8988T (cell line): ENCODE measurements around the gene CREB5.

ENCODE experiments used
- DNase-seq: peaks from one replicate; pipeline ENCODE4 v3.0.0; 2011

The CREB5 gene

DNA sequence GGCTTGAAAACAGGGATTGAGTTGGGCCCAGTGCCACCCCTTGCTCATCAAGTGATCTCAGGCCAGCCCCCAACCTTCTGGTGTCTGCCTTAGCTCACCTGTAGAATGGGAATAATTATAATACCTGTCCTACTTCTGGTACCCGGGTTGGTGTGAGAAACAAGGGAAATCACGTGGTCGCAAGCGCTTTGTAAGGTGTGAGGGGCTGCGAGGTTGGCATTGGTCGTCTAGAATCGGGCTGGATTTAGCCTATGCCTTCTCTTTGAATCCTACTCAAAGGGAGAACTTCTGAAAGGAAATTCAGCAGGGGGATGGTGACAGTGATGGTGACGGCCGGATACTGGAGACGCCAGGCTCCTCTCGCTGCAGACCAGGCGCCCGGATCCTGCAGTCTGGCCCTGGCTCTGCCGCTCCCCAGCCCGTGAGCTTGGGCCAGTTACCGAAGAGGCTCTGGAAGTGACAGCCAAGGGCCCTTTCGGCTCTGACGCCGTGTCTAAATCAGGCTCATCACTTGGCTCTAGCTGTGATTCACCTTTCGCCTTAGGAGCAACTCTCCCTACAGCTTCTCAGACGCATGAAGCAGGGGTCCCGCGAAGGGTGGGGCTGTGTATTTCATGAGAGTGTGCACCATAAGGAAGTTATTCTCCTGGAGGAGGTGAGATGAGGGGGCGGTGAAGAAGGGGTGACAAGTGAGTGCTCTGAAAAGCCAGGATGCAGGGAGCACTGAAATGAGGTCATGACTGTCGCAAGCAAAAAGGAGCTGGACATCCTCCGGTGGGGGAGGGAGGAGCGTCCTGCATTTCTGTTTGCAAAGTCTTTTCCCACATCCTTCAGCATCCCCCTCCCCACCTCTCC lies 4.0 kb upstream of the CREB5 start:
- no peak for DNase-seq

DNA sequence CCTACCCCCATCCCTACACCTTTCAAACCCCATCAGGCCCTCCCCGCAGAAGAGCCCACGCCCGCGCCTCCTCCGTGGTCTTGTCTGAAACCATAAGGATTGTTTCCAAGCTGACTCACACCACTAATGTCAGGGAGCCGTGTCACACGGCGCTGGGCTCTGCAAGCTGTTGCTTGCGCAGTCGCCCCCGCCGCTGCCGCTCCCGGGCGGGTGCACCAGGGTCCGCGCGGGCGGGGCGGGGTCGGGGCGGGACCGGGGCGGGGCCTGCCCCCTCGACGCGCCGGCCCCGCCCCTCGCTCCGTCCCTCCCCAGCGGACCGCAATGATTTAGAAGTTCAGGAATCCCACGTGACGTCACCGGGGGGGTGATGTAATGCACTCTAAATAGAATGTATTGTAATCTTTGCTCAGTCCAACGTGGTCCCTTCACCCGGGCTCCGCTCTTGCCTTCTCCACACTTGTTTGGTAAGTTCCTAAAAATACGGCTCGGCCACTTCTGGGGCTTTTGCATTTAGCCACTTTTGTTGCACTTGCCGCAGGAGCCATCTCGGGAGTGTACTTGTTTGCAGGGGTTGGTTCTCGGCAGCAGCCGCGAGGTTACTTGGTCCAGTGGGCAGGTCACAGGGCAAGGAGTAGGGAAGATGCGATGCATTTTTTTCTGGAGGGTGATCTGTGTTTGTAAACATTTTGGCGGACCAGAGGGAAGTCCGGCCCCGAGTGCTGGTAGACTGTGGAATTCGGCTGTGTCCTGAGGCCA lies 3.2 kb upstream of the CREB5 start:
- DNase-seq, result peak; percentile 72

DNA sequence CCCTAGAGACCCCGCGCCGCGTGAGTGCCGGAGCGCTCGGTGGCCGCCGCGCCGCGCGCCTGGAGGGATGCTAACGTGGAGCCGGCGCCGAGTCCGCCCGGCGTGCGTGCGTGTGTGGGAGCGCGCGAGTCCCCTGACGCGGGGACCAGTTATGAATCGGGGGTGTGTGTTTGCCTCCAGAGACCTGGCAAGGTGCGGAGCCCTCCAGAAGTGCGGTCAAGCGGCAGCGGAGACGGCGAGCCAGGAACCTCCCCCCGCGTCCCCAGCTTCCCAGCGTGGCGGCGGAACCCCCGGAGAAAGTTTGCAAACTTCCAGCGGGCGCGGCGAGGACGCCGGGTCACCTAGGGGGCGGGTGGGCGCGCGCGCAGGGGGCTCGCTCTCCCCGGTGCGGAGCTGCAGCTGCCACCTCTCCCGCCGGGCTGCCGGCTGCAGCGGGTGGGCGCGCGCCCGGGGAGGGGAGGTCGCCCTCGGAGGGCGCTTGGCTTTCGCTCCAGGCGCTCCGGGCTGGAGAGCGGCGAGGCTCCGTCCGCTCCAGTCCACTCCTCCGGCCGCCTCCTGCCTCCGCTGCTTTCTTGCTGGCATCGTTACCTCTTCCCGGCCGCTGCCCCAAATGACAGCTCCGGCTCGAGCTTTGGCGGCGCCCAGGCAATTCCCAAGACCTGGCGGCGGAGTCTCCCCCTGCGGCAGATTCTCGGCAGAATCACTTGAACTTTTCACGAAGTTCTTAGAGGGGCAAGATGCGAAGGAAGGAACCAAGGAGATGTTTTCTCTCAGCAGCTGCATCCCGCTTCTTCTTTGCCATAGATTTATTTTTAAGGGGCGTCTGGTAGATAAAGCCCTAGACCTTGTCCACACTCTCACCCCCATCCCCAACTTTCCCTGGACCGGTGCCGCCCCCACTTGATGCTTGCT lies 2.3 kb upstream of the CREB5 start:
- DNase-seq, result no peak

DNA sequence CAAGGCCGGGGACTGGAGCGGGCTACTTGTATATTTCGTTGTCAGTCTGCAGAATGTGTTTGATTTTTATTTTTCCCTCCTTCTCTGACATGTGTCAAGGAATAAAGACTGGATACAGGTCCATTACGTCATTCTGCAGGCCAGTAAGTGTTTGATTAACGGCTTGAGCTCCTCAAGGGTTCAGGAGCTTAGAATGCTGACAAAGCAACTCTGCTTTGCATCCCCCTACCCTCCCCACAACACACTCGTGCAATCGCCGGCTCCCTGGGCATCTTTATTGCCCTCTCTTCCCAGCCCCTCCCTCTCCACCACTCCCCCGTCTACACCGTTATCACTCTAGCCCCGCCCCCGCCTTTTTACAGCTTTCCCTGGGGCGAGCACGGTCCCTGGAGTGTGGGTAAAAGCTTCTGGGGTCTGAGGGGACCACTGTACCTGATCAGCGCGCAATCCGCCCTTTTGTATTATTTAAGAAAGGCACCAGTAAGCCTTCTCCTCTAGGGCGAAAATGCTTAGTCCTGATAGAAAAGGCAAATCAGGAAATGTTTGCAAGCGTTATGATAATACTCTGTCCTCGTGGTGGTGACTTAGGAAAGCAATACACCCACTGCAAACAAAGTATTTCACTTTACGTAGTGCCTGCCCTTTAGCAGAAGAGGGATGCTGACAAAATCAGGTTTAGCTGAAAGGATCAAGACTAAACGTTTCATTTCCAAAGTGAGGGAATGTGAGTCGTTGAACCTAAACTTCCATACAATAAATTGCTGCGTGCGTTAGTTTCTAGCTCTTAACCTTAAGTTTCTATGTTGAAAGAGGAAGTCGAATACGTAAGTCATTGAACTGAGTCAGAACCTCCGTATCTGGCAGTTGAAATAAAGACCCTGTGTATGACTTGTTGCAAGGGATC lies 1.4 kb upstream of the CREB5 start:
- no peak for DNase-seq

DNA sequence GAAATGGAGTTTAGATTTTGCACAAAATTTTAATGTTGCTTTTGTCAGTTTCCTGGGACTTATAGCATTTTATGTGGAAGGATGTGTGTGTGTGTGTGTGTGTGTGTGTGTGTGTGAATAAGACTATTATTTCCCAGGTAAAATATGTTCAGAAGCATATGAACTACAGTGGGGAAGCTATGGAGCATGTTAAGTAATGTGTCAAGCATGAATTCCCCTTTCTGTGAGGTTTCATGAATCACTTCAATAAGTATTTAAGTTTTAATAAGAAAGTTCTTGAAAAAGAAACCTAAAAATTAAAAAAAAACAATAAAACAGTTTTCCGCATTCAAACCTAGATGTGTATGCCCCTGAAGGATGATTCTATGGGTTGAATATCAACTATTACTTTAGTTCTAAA lies 693 bp downstream of the CREB5 start:
- no peak for DNase-seq

DNA sequence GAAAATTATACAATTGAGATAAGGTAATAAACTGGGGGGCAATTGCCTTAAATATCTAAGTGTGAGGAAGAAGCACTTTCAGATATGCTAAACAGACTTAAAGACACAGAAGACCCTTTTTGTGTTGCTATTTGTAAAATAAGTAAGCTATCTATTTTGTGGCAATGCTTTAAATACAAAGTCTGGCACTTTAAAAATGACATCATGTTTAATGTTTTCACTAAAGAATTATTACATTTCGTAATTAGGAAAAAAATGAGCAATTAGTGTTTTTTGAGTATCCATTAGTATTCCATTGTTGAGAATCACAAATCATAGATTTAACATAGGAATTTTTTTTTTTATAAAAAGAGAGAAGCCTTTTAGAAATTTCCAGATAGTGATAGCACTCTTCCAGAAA lies 2.1 kb downstream of the CREB5 start:
- no peak for DNase-seq

DNA sequence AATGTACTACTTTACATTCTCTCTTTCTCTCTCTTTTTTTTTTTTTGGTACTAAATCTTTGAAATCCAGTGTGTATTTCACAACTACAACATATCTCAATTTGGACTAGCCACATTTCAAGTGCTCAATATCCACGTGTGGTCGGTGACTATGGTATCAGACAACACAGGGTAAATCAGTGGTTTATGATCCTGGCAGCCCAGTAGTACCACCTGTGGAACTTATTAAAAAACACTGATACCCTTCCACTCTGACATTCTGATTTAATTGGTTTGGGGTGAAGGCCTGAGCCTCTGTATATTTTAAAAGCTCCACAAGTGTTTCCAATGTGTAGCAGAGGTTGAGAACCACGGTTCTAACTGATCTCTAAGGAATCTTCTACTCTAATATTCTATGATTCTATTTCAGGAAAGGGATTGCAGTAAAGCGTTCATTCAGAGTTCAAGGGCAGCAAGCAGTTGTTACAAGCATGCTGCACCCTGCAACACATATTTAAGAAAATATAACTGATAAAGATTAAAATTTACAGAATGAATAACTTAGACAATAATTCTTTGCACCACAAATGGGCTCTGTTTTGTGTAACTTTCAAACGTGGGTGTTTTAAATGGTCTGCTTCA lies 5.1 kb downstream of the CREB5 start:
- no peak for DNase-seq

DNA sequence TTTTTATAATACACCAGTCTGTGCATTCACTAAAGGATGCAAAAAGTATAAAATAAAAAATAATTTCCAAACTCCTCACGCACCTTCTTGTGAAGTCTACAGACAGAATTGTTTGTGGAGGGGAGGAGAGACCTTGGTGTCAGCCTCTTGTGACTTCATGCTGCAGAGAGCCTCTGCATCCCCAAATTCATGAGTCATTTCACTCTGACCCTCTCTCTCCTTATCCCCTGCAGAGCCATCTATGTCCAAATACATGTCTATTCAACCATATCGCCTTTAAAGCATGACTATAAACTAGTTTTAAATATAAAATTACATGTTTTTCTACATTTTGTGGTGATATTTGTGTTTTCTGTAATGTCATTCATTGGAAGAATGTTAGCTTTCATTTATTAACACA lies 6.0 kb downstream of the CREB5 start:
- DNase-seq, result no peak

DNA sequence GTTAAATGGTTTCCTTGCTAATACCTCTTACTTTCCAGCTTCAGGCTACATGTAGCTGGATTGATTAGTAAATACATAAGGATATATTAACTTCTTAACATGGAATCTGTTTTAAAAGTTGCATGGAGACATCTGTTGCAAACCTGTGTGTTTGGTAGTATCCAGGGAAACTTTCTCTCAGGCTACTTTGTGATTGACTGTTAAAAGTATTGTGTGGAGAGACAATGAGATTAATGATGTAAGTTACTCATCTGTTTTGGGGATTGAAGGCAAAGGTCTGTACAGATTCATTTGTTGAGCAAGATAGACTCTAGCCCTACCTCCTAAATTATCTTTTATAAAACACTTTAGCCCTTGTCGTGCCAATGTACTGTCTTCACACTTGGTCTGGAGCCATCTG lies 6.6 kb downstream of the CREB5 start:
- DNase-seq, result no peak

DNA sequence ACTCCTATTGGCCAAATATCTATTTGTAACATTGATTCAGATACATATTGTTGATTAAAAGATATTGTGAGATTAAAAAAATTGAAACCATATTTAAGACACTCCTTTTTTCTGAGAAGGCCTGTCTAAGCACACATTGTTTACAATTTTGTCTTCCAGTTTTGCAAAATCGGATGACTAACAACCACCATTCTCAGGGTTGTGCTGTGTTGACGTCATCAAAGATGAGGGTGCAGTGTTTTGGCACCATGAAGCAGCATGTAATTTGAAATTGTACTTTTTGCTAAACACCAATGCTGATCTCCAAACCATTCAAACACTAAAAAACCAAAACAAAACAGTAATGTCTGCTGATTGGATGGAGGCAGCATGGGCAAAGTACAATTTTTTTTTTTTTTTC lies 7.4 kb downstream of the CREB5 start:
- no peak for DNase-seq

DNA sequence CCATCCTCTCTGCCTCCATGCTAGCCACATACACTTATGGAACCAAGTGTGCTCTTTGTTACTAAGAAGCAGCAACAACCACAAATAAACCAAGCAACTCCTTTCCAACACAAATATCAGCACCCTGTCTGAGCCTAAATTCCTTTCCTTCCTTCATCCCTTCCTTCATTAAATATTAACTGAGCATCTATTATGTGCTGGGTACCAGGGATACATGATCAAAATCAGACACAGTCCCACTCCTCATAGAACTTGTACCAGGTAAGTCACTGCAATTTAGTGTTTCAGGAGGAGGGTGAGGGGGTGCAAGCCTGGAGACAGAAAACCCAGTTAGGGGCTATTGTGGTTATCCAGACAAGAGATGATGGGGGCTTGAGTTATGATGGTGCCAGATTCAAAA lies 10.8 kb downstream of the CREB5 start:
- no peak for DNase-seq

DNA sequence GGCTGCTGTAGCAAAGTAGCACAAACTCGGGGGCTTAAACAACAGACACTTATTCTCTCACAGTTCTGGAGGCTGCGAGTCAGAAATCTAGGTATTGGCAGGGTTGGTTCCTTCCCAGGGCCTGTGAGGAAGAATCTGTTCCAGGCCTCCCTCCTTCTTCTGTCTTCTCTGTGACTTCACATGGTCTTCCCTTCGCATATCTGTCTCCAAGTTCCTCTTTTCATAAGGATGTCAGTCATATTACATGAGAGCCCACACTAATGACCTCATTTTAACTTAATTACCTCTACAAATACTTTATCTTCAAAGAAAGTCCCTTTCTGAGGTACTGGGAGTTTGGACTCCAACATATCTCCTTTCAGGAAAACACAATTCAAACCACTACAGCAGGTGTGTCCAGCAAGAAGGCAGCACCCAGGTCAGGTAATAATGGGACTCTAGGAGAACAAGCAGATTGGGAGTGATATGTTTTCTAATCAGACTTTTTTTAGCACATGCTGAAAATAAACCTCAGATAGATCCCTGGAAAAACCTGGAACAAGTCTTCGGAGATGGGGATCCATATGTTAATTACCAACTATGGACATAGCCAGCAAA lies 11.7 kb downstream of the CREB5 start:
- DNase-seq, result no peak

DNA sequence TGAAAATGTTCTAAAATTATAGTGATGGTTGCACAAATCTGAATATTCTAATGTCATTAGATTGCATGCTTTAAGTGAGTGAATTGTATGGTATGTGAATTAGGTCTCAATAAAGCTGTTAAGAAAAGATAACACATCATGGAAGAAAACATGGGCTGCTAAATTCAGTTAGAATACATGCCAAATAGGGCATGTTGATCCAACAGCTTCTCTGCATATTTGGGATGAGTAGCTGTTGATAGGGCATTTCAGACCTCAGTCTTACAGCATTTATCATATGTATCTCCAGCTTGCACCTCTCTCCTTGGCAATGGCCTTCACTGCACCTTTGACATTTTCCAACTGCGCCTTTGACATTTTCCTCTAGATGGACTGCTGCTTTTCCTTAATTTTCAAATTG lies 13.2 kb downstream of the CREB5 start:
- DNase-seq, result no peak

DNA sequence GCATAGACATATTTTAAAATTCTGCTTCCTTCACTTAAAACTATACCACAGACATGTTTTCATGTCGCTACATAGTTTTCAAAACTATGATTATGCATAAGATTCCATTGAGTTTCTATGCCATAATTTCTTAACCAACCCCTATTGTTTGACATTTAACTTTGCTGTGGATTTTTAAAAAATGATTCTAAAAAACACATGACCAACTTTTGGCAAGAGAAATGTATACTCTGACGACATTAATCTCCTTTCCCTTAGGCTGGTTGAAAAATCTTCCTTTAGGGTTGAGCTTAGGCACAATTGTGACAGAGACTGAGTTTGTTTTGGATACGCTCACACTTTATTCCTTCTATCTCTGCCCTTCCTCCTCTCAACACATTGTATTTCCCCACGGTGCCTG lies 14.9 kb downstream of the CREB5 start:
- no peak for DNase-seq

DNA sequence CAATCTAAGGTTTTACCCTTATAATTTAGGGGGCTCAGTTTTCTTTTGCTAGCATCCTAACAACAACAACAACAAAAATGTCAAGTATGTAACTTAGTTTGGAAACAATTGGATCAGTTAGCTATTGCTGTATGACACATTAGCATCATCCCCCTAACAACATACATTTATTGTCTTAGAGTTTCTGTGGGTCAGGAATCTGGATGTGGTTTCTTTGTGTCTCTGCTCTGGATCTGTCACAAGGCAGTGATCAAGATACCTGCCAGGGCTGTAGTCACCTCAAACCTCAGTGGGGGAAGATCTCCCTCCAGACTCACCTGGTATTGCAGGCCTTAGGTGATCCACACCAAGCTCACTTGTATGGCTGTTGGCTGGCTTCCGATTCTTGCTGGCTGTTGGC lies 18.3 kb downstream of the CREB5 start:
- no peak for DNase-seq

DNA sequence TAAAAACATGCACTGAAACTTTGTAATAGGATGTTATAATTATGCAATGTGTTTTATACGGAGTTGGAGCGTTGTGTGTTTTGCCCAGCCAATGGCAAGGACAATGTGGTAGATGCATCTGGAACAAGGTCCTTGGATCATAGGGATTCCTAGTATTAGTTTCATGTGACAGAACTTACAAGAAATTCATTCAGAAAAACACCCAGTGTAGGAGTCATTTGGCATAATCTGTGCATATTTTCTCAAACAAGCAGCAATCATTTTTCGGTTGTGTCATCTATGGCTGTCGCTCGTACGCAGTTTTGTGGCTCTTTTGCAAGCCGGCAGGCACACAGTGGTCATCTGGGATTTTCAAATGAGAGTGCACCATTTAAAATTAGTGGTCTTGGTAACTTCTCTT lies 19.8 kb downstream of the CREB5 start:
- no peak for DNase-seq

DNA sequence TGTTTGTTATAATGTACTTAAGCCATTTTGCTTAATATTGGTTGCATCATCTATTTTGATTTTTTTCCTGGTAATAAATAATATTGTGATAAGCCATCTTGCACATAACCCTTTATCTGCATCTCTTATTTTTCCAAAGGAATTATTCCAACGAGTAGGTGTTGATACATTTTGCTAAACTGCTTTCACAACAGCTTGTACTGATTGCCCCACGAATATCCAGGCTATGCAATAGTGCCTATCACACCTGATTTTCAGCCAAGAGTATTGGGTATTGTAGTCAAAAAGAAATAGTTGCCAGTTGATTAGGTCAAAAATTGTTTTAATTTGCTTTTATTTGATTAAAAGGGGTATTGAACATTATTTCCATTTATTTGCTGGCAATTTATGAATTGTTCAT lies 20.7 kb downstream of the CREB5 start:
- no peak for DNase-seq

DNA sequence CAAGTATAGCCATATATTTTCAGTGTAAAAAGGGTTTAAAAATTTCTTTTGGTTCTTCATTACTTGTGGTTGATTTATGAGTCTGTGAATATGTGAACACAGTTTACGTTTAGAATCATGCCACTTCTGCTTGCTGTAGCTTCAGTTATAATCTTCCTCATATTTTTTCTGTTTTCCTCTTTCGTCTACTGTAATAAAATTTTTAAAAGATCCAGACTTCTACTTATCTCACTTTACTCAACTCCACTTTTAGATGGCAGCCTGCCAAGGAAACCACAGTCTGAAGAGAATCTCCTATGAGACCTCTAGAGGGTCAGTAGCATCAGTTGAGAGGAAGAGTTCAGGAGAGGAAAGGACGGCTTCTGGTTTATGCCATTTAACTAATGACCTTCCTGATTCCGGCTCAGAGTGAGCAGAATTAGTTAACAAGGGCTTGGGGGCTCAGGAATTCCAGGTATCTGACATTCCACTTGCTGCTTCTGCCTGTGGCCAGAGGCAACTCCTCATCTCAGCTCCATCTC lies 21.4 kb downstream of the CREB5 start:
- no peak for DNase-seq

DNA sequence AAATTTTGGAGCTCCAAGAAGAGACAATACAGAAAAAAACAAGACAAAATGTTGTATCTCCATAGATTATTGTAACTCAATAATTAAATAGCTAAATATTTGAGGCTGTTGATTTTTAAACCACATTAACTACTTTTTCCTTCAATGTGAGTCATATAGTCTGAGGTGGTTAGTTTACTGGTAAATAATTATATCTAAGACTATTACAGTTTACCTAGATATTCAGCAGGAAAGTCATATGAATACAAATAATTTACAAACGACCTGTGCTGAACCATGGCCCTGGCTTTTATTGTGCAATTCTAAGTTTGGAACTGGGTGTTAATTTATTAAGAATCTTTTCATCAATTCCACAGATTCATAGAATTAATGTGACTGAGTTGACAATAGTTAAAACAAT lies 22.2 kb downstream of the CREB5 start:
- DNase-seq, result no peak

DNA sequence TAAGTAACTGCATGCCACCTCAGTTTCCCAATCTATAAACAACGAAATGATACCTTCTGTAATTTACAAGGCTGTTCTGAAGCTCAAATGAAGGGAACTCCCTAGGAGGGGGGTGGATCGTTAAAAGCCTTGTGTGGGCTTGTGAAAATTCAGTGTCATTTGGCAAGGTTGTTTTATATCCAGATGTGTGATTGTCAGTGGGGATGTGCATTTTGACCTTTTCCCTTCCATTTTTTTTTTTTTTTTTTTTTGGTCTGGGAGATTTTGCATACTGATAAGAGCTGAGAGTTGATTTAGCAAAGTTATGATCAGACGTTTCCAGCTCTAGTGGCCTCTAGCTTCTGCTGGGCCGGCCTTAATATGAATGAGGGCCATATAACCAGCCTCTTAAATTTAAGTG lies 22.8 kb downstream of the CREB5 start:
- no peak for DNase-seq

DNA sequence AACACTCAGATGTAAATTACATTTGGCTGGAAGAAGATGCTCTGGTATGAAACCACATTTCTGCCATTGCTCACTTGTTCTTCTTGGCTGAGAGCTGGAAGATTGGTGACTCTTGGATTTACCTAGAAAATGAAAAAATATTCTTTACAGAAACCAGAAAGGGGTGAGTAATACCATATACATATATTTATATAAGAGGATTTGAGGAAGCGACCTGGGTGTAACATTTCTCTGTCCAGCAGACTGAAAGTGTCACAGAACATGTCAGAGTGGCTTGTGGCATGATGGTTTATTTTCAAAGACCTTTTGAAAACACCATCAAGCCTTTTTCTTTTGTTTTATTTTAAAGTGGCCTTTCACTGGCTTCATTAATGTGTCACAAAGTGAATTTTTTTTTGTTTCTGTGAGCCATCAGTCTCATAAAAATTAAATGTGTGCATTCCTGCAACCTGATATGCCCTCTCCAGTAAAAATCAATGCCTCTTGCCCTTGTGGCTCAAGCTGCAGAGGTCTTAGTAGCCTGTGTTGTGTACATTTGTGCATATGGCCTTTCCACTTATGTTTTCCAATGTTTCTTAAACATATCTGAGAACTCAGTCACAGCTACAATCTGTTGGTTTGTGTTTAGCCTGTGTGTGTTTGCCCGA lies 23.5 kb downstream of the CREB5 start:
- no peak for DNase-seq
